IMR-90 (cell line): ENCODE data around the gene HS3ST5.

ENCODE experiments used
- BHLHE40 ChIP-seq: fragments of 150-350 bp; IDR thresholded peaks from 2 replicates; pipeline ENCODE4 v1.6.1; 2016; ENCODE audit warnings: mild to moderate bottlenecking, low read depth, low read length
- CEBPB ChIP-seq: IDR thresholded peaks from 2 replicates; pipeline ENCODE4 v1.6.1; 2012; ENCODE audit warnings: low read depth, low read length, improper control_type of control experiment
- CHD1 ChIP-seq: IDR thresholded peaks from 2 replicates; pipeline ENCODE4 v1.6.1; 2012; ENCODE audit warnings: low read depth, low read length, improper control_type of control experiment
- CTCF ChIP-seq: conservative IDR thresholded peaks from 2 replicates; pipeline ENCODE4 v1.5.1; 2012; ENCODE audit warnings: mild to moderate bottlenecking, low read depth, low read length, improper control_type of control experiment
- ELK1 ChIP-seq: fragments of 150-350 bp; IDR thresholded peaks from 2 replicates; pipeline ENCODE4 v1.6.1; 2016; ENCODE audit warnings: low read depth, mild to moderate bottlenecking, low read length, moderate library complexity, borderline replicate concordance
- MAFK ChIP-seq: IDR thresholded peaks from 2 replicates; pipeline ENCODE4 v1.6.1; 2012; ENCODE audit warnings: low read depth, low read length, improper control_type of control experiment
- MAZ ChIP-seq: IDR thresholded peaks from 2 replicates; pipeline ENCODE4 v1.6.1; 2012; ENCODE audit warnings: low read depth, mild to moderate bottlenecking, low read length, improper control_type of control experiment, moderate library complexity, borderline replicate concordance
- MXI1 ChIP-seq: IDR thresholded peaks from 2 replicates; pipeline ENCODE4 v1.6.1; 2012; ENCODE audit warnings: low read depth, mild to moderate bottlenecking, low read length, moderate library complexity, borderline replicate concordance
- POLR2A ChIP-seq: IDR thresholded peaks from 2 replicates; pipeline ENCODE4 v1.6.1; 2012; ENCODE audit warnings: mild to moderate bottlenecking, low read depth, low read length
- RAD21 ChIP-seq: IDR thresholded peaks from 2 replicates; pipeline ENCODE4 v1.6.1; 2012; ENCODE audit warnings: low read length, improper control_type of control experiment
- RCOR1 ChIP-seq: IDR thresholded peaks from 2 replicates; pipeline ENCODE4 v1.6.1; 2012; ENCODE audit warnings: mild to moderate bottlenecking, low read length, improper control_type of control experiment; ENCODE audit not compliant: insufficient replicate concordance
- RFX5 ChIP-seq: IDR thresholded peaks from 2 replicates; pipeline ENCODE4 v1.8.0; 2012; ENCODE audit warnings: low read depth, mild to moderate bottlenecking, low read length, moderate library complexity
- SMC3 ChIP-seq: fragments of 150-350 bp; IDR thresholded peaks from 2 replicates; pipeline ENCODE4 v1.6.1; 2016; ENCODE audit warnings: low read depth, mild to moderate bottlenecking, antibody characterized with exemption, low read length, moderate library complexity

DNA sequence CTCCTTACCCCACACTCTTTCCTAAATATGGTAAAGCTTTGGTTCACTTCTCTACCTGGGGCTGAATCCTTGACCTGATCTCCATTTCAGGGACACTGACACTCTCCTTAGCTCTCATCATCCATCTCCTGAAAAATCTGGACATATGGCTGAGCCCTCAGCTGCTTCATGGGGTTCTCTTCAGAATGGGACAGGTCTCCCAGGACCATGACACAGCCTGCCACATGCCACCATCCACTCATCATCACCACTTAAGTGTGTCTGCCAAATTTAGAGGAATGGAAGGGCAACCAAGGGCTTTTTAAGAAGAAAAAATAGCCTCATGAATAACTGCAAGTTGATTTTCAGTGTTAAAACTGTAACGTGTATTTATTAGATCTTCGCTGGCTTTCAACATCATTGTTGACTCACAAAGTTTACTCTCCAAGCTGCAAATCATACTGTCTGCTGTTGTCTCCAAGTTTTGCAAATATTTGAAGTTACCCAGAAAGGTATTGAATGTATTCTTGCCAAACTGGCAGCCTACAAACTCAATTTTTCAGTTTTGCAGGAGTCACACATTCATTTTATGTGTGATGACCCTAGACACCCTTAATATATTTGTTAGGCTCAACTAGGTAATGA is 41.1 kb downstream of the HS3ST5 start:
- no peak for TF ChIP-seq CTCF
- no peak for TF ChIP-seq POLR2A
- TF ChIP-seq RAD21, result no peak
- no peak for TF ChIP-seq RFX5
- no peak for TF ChIP-seq ELK1
- no peak for TF ChIP-seq MXI1
- no peak for TF ChIP-seq MAZ
- no peak for TF ChIP-seq MAFK
- no peak for TF ChIP-seq BHLHE40
- no peak for TF ChIP-seq CEBPB
- no peak for TF ChIP-seq SMC3
- TF ChIP-seq RCOR1, result no peak
- TF ChIP-seq CHD1, result no peak
